ENCODE measurements around the gene GLO1.
A peak's percentile ranks its signal among the peaks of the same experiment; 100 is the strongest.
"Not testable (repeated sequence)": the region's sequence is repeated elsewhere in the genome, so short reads cannot be mapped to it uniquely, and the experiment has no call there.

Gene GLO1

DNA sequence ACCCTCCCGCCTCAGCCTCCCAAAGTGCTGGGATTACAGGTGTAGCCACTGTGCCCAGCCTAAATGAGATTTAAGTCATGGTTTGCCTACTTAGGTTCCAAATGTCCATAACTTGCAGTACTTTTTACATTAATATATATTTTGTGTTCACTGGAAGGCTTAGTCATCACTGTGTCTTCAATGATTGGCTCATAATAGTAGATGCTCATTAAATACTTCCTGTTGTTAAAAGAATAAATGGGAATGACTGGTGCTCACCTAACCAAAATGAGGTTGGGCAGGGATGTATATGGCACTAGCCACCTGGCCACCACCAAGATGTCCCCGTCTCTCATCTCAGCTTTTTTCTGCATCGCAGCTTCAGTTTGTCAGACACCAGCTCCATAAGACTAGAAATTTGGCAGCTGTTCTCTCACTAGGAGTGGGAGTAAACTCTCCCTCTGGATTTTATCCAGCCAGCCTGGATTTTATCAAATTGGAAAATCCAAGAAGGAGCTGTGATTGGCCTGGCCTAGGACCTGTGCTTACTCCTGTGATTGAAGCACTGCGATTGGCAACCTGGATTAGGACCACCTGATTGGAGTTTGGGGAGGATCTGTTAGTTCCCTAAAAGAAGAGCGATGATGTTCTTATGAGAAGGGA is 1.1 kb upstream of the GLO1 start:
- no peak for DNase-seq

DNA sequence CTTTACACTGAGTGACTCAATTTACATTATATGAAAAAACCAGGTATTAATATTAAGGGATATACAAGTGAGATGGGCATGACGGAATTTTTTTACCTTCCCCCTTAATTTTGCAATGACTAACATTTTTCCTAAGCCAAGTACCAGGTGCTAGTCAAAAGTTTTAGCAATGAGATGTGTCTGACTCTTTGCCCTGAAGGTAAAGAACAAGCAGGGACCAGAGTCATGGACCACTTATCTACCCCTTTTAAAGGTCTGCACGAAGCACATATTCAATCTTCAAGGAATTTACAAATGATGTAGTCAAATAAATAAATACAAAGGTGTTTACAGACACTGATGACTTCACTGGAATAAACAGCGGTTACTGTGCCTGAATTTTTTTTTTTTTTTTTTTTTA is 1.4 kb downstream of the GLO1 start:
- no peak for DNase-seq

DNA sequence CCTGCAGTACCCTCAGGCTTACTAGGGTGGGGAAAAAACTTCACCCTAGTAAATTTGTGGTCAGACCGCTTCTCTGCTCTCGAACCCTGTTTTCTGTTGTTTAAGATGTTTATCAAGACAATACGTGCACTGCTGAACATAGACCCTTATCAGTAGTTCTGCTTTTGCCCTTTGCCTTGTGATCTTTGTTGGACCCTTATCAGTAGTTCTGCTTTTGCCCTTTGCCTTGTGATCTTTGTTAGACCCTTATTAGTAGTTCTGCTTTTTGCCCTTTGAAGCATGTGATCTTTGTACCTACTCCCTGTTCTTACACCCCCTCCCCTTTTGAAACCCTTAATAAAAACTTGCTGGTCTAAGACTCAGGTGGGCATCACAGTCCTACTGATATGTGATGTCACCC is 3.2 kb downstream of the GLO1 start:
- DNase-seq, result not testable (repeated sequence)

- no peak for DNase-seq
Measured at GRCh38 chr6:38697846-38698245, 5.1 kb downstream of the GLO1 start.

- no peak for DNase-seq
Measured at GRCh38 chr6:38696345-38696744, 6.6 kb downstream of the GLO1 start.

GRCh38 chr6:38695933-38696332 is 7.0 kb downstream of the GLO1 start:
- no peak for DNase-seq

GRCh38 chr6:38695227-38695900 is 7.6 kb downstream of the GLO1 start:
- DNase-seq, result no peak

DNA sequence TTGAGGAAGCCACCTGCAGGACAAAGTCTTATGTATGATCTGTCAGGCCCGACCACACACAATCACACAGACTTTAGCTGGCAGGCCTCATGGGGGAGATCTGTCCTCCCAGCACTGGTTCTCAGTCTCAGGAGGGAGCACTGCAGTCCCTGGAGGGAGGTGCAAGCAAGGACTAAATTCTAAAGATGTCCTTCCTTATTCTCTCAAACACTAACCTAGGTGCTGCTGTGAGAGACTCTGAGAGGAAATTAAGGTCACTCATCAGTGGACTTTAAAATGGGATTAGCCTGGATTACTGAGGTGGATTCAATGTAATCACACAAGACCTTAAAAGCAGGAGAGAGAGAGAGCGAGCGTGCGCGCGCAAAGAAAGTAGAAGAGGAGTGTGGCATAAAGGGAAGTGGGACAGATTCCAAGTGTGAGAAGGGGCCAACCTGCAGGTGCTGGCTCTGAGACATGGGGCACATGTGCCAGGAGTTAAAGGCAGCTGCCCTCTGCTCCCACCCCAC is 14.3 kb downstream of the GLO1 start:
- no peak for DNase-seq

DNA sequence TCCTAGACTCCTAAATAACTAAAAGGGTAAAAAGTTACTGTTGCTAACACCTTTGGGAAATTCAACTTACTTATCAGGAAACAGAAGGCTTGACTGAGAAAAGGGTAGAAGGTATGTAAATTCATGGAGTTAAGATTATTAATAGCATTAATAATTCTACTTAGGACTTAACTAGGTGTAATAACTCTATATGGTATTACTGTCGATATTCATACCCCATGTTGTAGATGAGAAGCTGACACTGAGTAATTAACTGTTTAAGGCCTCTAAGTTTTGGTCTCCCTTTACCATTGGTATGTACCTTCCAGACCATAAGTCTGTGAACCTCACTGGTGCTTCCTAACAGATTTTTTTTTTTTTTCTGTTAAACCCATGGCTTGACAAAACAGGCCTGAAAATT is 15.4 kb downstream of the GLO1 start:
- no peak for DNase-seq

DNA sequence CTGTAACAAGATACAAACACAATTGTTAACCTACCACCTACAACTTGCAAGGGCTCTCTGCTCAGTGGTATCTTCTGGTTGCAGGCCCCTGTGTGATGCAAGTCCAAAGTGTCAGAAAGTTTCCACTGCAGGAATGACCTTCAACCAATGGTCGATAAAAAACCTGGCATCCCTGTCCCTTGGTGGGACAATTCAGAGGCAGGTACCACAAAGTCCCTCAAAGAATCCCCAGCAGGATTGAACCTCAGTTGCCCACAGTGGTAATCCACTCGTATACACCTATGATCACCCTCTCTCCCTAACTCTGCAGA is 15.9 kb downstream of the GLO1 start:
- no peak for DNase-seq

GRCh38 chr6:38686270-38687042 is 16.5 kb downstream of the GLO1 start:
- DNase-seq, result no peak

DNA sequence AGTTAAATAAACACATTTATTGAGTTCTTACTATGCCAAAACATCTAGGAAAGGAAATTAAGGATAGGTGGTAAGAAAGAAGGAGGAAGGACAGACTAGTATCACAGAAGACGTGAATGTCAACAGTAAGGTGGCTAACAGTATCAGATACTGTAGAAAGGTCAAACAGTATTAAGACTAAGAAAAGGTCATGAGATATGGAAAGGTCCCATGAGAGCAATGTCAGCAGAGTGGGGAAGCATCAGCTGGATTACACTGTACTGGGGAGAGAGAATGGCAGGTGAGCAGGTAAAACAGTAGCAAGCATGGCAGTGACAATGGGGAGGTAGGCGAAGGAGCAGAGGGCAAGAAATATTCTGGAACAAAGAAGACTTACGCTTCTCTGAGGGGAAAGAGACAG is 18.0 kb downstream of the GLO1 start:
- no peak for DNase-seq

DNA sequence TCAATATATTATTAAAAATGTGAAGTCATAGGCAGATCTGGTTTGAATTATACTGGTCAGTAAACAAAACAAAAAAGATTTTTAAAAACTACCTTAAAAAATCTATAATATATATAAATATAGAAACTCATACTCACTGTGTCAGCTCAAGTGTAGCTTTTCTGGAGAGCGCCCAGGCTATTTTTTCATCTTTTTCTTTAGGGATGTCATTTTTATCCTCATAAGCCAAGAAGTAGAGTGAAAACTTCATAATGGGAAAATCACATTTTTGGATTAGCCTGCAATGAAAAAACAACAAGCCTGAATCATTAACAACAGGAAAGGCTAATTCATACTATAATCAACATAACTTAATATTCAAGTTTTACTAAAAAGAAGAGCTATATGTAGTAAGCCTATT is 18.7 kb downstream of the GLO1 start:
- DNase-seq, result no peak

DNA sequence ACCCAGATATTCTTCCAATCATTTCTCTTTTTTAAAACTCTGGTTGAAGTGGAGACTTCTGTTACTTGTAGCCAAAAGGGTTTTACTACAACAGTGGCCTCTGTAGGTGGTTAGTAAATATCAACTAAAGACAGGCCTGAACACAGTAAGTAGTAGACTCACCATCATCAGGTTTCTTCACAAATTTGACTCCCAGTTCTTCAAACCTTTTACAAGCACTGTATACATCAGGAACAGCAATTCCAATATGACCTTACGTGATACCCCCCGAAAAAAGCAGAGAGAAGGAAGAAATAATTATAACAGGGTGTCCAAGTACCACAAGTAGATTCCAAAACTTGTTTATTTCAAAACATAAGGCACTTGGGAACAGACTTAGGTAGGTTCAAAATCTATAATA is 21.1 kb downstream of the GLO1 start:
- DNase-seq, result no peak

- no peak for DNase-seq
Measured at GRCh38 chr6:38679668-38680067, 23.3 kb downstream of the GLO1 start.

DNA sequence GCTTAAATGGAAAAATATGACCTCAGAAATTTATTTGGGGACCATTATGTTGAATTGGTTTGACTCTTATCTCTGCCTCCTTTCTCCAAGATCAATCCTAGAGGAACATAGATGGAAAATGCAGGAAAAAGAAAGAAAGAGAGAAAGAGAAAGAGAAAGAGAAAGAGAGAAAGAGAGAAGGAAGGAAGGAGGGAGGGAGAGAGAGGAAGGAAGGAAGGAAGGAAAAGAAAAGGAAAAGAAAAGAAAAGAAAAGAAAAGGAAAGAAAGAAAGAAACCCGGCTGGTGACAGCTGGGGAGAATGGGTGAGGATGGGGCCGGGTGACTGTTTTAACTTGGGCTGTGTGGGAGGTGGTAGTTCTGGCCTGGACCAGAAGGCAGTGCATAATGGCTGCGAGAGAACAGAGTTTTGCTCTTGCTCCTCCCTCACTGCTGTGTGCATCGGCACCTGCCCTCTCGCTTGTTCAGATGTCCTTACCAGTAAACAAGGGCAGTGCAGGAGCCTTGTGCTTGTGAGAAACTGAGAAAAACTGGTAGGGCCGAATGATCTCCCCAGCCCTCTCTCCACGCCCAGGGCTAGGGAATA is 24.7 kb downstream of the GLO1 start:
- no peak for DNase-seq

DNA sequence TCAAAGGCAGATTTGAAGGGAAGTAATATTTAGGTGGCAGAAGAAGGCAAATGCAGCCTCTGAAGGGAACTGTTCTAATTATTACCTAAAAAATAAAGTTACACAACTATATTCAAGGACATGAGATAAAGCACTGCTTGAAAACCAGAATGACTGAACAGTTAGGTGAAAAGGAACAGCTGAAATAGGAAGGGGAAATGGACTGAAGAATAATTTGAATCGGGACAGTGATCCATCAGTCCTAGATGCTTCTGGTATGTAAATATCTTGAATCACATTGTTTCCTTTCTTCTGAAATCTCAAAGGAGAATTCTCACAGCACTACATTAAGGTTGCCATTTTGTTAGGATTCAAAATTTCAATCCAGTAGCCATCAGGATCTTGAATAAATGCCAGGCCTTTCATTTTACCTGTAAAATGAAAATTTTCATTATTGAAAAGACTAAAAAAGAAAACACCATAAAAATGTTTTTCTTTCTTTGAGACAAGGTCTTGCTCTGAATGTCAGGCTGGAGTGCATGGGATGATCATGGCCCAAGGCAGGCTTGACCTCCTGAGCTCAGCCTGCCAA is 25.9 kb downstream of the GLO1 start:
- no peak for DNase-seq

GRCh38 chr6:38676236-38676973 is 26.5 kb downstream of the GLO1 start:
- no peak for DNase-seq

DNA sequence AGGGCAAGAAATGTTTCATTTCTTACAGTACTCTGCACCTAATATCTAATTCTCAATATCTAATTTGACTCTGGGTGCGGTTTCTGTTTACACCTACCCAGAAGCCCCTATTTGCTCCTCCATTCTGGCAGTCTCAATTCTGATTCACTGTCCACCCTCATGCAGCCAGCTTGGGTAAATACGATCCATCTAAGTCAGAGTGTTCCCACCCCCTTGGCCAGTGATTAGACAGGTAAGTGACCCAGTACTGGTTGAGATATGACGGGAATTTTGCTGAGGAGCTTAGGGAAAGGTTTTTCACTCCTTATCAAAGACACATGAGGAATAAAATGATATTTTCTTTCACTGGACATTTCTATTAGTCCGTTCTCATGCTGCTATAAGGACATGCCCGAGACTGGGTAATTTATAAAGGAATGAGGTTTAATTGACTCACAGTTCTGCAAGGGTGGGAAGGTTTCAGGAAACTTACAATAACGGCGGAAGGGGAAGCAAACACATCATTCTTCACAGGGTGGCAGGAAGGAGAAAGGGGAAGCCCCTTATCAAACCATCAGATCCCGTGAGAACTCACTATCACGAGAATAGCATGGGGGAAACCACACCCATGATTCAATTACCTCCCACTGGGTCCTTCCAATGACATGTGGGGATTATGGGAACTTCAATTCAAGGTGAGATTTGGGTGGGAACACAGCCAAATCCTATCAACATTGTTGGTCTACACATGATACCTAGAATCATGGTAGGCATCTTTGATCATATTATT is 29.4 kb downstream of the GLO1 start:
- no peak for DNase-seq

GRCh38 chr6:38671885-38672467 is 31.0 kb downstream of the GLO1 start:
- peak; percentile 34 for DNase-seq

GRCh38 chr6:38658418-38659167 is 44.4 kb downstream of the GLO1 start:
- DNase-seq, result no peak

Measured in kidney glomerular epithelial cell (primary cell).